CD4-positive, alpha-beta T cell (primary cell): ENCODE measurements around the gene YAE1. TPM values are rescaled to one million over a fixed set of nuclear protein-coding genes. Genes with fewer than 3 reads are reported as not detected.

ENCODE experiments used
- ATAC-seq: fragments of 200-7000 bp; cut with Tn5 transposase; one replicate; pipeline ENCODE4 v1.10.0; 2022; ENCODE audit warnings: mild to moderate bottlenecking; ENCODE audit not compliant: poor library complexity
- CTCF ChIA-PET: fragments of 350-600 bp; sonication (Branson Sonifier 250); formaldehyde crosslinking; loops from one replicate; lab custom pipeline; 2021; ENCODE audit warnings: antibody characterized with exemption, inconsistent platforms; lab: Charles Lee
- POLR2A ChIA-PET: fragments of 350-600 bp; sonication (Branson Sonifier 250); formaldehyde crosslinking; loops from one replicate; lab custom pipeline; 2021; ENCODE audit warnings: antibody characterized with exemption, inconsistent platforms; lab: Charles Lee
- DNase-seq, 14 experiments: peaks; one replicate each; pipeline ENCODE4 v3.0.0-alpha.2; 2013 to 2020; ENCODE audit warnings: mixed read lengths in 2 of 14
- H3K27ac ChIP-seq, 2 donors: one replicate each; pipeline versions ENCODE4 v1.5.1 to v1.7.0; 2013; ENCODE audit warnings: low read length in 2 of 2, low read depth in 1 of 2, mild to moderate bottlenecking in 1 of 2
- H3K27me3 ChIP-seq, 2 experiments: 1 replicate in 1 of 2; 2 replicates in 1 of 2; pipeline versions ENCODE4 v1.6.1 to v1.7.0; 2013; ENCODE audit warnings: low read length in 2 of 2, control low read depth in 1 of 2, mild to moderate bottlenecking in 1 of 2, moderate library complexity in 1 of 2; ENCODE audit not compliant: insufficient read depth in 2 of 2, control insufficient read depth in 1 of 2
- H3K36me3 ChIP-seq: one replicate; pipeline ENCODE4 v1.6.1; 2013; ENCODE audit warnings: low read length, control low read depth; ENCODE audit not compliant: insufficient read depth
- H3K4me1 ChIP-seq: one replicate; pipeline ENCODE4 v1.6.1; 2013; ENCODE audit warnings: low read length, control low read depth; ENCODE audit not compliant: insufficient read depth
- H3K4me3 ChIP-seq: one replicate; pipeline ENCODE4 v1.5.1; 2013; ENCODE audit warnings: mild to moderate bottlenecking, low read length, moderate library complexity
- H3K9me3 ChIP-seq, 2 experiments: 1 replicate in 1 of 2; 2 replicates in 1 of 2; pipeline versions ENCODE4 v1.6.1 to v1.7.0; 2013; ENCODE audit warnings: low read length in 2 of 2, mild to moderate bottlenecking in 2 of 2, control low read depth in 1 of 2, moderate library complexity in 1 of 2; ENCODE audit not compliant: control insufficient read depth in 1 of 2, insufficient read depth in 1 of 2
- H3K27ac Mint-ChIP-seq: one replicate; pipeline ENCODE4 v1.8.0; 2020; ENCODE audit warnings: mixed read lengths
- H3K27me3 Mint-ChIP-seq: one replicate; pipeline ENCODE4 v1.8.0; 2021; ENCODE audit warnings: mixed read lengths
- H3K36me3 Mint-ChIP-seq: one replicate; pipeline ENCODE4 v1.8.0; 2021; ENCODE audit warnings: low read depth, mixed read lengths
- H3K4me1 Mint-ChIP-seq: one replicate; pipeline ENCODE4 v1.8.0; 2021; ENCODE audit warnings: low read depth, mixed read lengths
- H3K4me3 Mint-ChIP-seq: one replicate; pipeline ENCODE4 v1.8.0; 2020; ENCODE audit warnings: mild to moderate bottlenecking, mixed read lengths
- H3K9me3 Mint-ChIP-seq: one replicate; pipeline ENCODE4 v1.8.0; 2020; ENCODE audit warnings: mixed read lengths
- intact Hi-C, 2 experiments: fragments of 100-400 bp; cut with DNase I in 1 of 2; cut with micrococcal nuclease in 1 of 2; formaldehyde crosslinking; loops; one replicate each; pipeline versions ENCODE4 v1.15.1 to v1.9.0; 2023 to 2025; cut with DNase I, micrococcal nuclease
- total RNA-seq, 174 experiments: library from RNA in 2 of 174; stranded (reverse) in 2 of 174; gene quantifications; one replicate each; pipeline ENCODE4 v1.2.3 and lab custom pipeline; 2021 to 2026
- TF ChIP-seq, protein P1 (sequence below): fragments of 200-600 bp; IDR thresholded peaks from one replicate; pipeline ENCODE4 v1.8.0; 2022; ENCODE audit warnings: antibody characterized with exemption, mild to moderate bottlenecking

Gene YAE1
- total RNA-seq, 2 experiments from 2014 or later = 5.0 to 7.4 TPM

DNA sequence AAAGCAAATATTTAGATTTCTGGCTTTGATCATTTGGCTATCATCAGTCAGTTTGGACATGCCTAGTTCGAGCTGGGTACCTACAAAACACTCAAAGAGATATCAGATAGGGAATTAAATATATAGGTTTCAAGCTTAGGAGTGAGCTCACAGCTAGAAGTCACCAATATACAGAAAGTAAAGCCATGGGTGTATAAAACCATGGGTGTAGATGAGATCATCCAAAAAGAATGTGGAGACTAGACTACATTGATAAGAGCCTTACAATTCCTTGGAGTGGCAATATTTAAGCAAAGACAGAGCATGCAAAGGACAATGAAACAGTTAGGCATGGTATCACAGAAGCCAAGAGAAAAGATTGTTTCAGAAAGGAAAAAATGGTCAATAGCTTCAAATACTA, 49.9 kb downstream of the YAE1 start:
- Histone ChIP-seq H3K27ac (no peak overlapping the region), H3K4me3 (no peak overlapping the region), H3K9me3 (no peaks in the 10 kb centered on the region), H3K36me3 (no peaks in the 10 kb centered on the region), H3K27me3 (peaks cover 3 to 4% of the 10 kb centered on the region in 2 experiments), H3K4me1 (no peaks in the 10 kb centered on the region)
- Mint-ChIP-seq H3K9me3 (no peaks in the 10 kb centered on the region), H3K4me1 (no peaks in the 10 kb centered on the region), H3K4me3 (no peak overlapping the region), H3K27ac (no peak overlapping the region), H3K27me3 (peaks cover 5% of the 10 kb centered on the region), H3K36me3 (no peaks in the 10 kb centered on the region)
- TF ChIP-seq, protein P1, sequence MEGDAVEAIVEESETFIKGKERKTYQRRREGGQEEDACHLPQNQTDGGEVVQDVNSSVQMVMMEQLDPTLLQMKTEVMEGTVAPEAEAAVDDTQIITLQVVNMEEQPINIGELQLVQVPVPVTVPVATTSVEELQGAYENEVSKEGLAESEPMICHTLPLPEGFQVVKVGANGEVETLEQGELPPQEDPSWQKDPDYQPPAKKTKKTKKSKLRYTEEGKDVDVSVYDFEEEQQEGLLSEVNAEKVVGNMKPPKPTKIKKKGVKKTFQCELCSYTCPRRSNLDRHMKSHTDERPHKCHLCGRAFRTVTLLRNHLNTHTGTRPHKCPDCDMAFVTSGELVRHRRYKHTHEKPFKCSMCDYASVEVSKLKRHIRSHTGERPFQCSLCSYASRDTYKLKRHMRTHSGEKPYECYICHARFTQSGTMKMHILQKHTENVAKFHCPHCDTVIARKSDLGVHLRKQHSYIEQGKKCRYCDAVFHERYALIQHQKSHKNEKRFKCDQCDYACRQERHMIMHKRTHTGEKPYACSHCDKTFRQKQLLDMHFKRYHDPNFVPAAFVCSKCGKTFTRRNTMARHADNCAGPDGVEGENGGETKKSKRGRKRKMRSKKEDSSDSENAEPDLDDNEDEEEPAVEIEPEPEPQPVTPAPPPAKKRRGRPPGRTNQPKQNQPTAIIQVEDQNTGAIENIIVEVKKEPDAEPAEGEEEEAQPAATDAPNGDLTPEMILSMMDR = no peak
- ChIA-PET POLR2A (no interaction called here), CTCF (interaction anchor here (1.5 kb wide), 1 partner anchor 36 kb away, joined by 5 read pairs; no protein-coding TSS in a partner anchor)
- DNase-seq = no peak
- intact Hi-C loops = no loop called here
- no peak for ATAC-seq

DNA sequence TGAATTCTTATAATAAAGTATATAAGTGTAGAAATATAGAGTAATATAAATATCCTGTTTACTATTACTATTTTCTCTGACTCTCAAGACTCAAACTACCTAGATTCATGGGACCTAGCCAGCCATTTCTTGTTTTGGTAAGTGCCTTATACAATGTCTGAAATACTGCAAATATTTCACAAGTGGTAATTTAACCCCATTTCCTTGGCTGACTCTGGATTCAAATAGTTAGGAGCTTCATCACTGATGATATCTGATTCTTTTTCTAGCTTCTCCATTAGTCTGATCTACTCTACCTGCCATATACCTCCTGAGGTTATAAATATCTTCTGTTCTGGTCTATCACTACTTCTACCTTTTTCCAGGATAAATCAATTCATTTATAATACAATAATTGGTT, 50.8 kb downstream of the YAE1 start:
- Mint-ChIP-seq H3K27ac (no peak overlapping the region), H3K9me3 (no peaks in the 10 kb centered on the region), H3K4me1 (peaks cover 3% of the 10 kb centered on the region), H3K36me3 (no peaks in the 10 kb centered on the region), H3K4me3 (no peak overlapping the region), H3K27me3 (peaks cover 5% of the 10 kb centered on the region)
- H3K4me3 ChIP-seq = no peak overlapping the region
- intact Hi-C loops = no loop called here
- H3K4me1 ChIP-seq = peaks cover 2% of the 10 kb centered on the region
- H3K27ac ChIP-seq = no peak overlapping the region
- ATAC-seq (no peak), DNase-seq (no peak)
- H3K36me3 ChIP-seq = no peaks in the 10 kb centered on the region
- peaks cover 3 to 4% of the 10 kb centered on the region in 2 experiments for H3K27me3 ChIP-seq
- no peaks in the 10 kb centered on the region for H3K9me3 ChIP-seq
- ChIA-PET POLR2A (no interaction called here), CTCF (interaction anchor here (1.5 kb wide), 1 partner anchor 10 kb away, joined by 4 read pairs; no protein-coding TSS in a partner anchor)
- TF ChIP-seq, protein P1 = no peak

GRCh38 chr7:39618868-39619267, 52.7 kb downstream of the YAE1 start:
- Histone ChIP-seq H3K27ac (no peak overlapping the region), H3K9me3 (no peaks in the 10 kb centered on the region), H3K4me1 (peaks cover 13% of the 10 kb centered on the region), H3K4me3 (no peak overlapping the region), H3K36me3 (no peaks in the 10 kb centered on the region), H3K27me3 (peaks cover 0 to 4% of the 10 kb centered on the region in 2 experiments)
- ATAC-seq (no peak), DNase-seq (no peak)
- TF ChIP-seq, protein P1 = no peak
- Mint-ChIP-seq H3K27ac (no peak overlapping the region), H3K4me3 (no peak overlapping the region), H3K9me3 (no peaks in the 10 kb centered on the region), H3K4me1 (peaks cover 11% of the 10 kb centered on the region), H3K36me3 (peaks cover under 1% of the 10 kb centered on the region), H3K27me3 (peaks cover 5% of the 10 kb centered on the region)
- CTCF ChIA-PET = interaction anchor here (0.6 to 1.9 kb wide), 4 partner anchors 9 to 516 kb away, joined by 3 to 8 read pairs (median 4); partner anchors contain the start of gene SUGCT
- POLR2A ChIA-PET = no interaction called here
- intact Hi-C loops = no loop called here
